IMR-90 (cell line): ENCODE data around the gene SLC1A1. TPM values are rescaled to one million over a fixed set of nuclear protein-coding genes. Genes with fewer than 3 reads are reported as not detected.

Experiments used
- ATAC-seq: fragments of 200-7000 bp; cut with Tn5 transposase; 2 replicates; pipeline ENCODE4 v1.9.1; 2020; ENCODE audit warnings: low read depth, mild to moderate bottlenecking, moderate library complexity
- BruUV-seq: library from RNA; stranded (reverse); fragments of 400-500 nt; replicated peaks from 2 replicates; lab custom pipeline; 2021; lab: Mats Ljungman, UMichigan
- CTCF ChIA-PET: fragments of 300-600 bp; formaldehyde crosslinking; extraction: SDS; loops from one replicate; lab custom pipeline; 2021; ENCODE audit warnings: antibody characterized with exemption; lab: Yijun Ruan, JAX
- POLR2A ChIA-PET: fragments of 300-600 bp; sonication (Branson Sonifier 250); formaldehyde crosslinking; loops from one replicate; lab custom pipeline; 2022; ENCODE audit warnings: antibody characterized with exemption; ENCODE audit not compliant: unreplicated experiment; lab: Charles Lee
- DNase-seq: peaks from one replicate; pipeline ENCODE4 v3.0.0; 2013
- H2AFZ ChIP-seq: replicated peaks from 2 replicates; pipeline ENCODE3; 2013; ENCODE audit warnings: low read length, mild to moderate bottlenecking; ENCODE audit not compliant: poor library complexity
- H2AK5ac ChIP-seq: 2 replicates; pipeline ENCODE4 v1.6.1; 2013; ENCODE audit warnings: low read depth, low read length, inconsistent platforms
- H2AK9ac ChIP-seq: replicated peaks from 2 replicates; pipeline ENCODE3; 2013; ENCODE audit warnings: mild to moderate bottlenecking, low read depth, low read length, moderate library complexity; ENCODE audit not compliant: poor library complexity
- H2BK120ac ChIP-seq: 2 replicates; pipeline ENCODE4 v1.6.1; 2013; ENCODE audit warnings: low read depth, low read length, inconsistent platforms
- H2BK15ac ChIP-seq: 3 replicates; pipeline ENCODE4 v1.6.1; 2013; ENCODE audit warnings: low read depth, low read length, inconsistent platforms
- H2BK20ac ChIP-seq: 2 replicates; pipeline ENCODE4 v1.6.1; 2013; ENCODE audit warnings: low read depth, mild to moderate bottlenecking, inconsistent platforms, low read length, moderate library complexity
- H2BK5ac ChIP-seq: 2 replicates; pipeline ENCODE4 v1.6.1; 2013; ENCODE audit warnings: mild to moderate bottlenecking, low read depth, low read length, inconsistent platforms; ENCODE audit not compliant: poor library complexity, severe bottlenecking
- H3K14ac ChIP-seq: replicated peaks from 2 replicates; pipeline ENCODE4 v1.6.1; 2013; ENCODE audit warnings: low read depth, low read length, inconsistent platforms
- H3K18ac ChIP-seq: 2 replicates; pipeline ENCODE4 v1.6.1; 2013; ENCODE audit warnings: low read depth, low read length, control low read depth
- H3K23ac ChIP-seq: 2 replicates; pipeline ENCODE4 v1.6.1; 2013; ENCODE audit warnings: low read depth, low read length, inconsistent platforms
- H3K27ac ChIP-seq: 2 replicates; pipeline ENCODE4 v1.5.1; 2013; ENCODE audit warnings: mild to moderate bottlenecking, control low read depth, low read length; ENCODE audit not compliant: insufficient read depth
- H3K27me3 ChIP-seq: 2 replicates; pipeline ENCODE4 v1.6.1; 2013; ENCODE audit warnings: low read length; ENCODE audit not compliant: control insufficient read depth, insufficient read depth
- H3K36me3 ChIP-seq: 2 replicates; pipeline ENCODE4 v1.6.1; 2013; ENCODE audit warnings: low read length, mixed read lengths; ENCODE audit not compliant: control insufficient read depth, insufficient read depth
- H3K4ac ChIP-seq: 2 replicates; pipeline ENCODE4 v1.6.1; 2013; ENCODE audit warnings: low read depth, low read length, inconsistent platforms
- H3K4me1 ChIP-seq: 2 replicates; pipeline ENCODE4 v1.6.1; 2013; ENCODE audit warnings: low read length, mixed read lengths; ENCODE audit not compliant: control insufficient read depth, insufficient read depth
- H3K4me2 ChIP-seq: 2 replicates; pipeline ENCODE4 v1.6.1; 2013; ENCODE audit warnings: low read depth, mild to moderate bottlenecking, control low read depth, low read length, moderate library complexity
- H3K4me3 ChIP-seq: 2 replicates; pipeline ENCODE4 v1.5.1; 2013; ENCODE audit warnings: low read depth, mild to moderate bottlenecking, control low read depth, low read length, moderate library complexity; ENCODE audit not compliant: insufficient read depth
- H3K56ac ChIP-seq: 2 replicates; pipeline ENCODE4 v1.6.1; 2013; ENCODE audit warnings: low read length, inconsistent platforms; ENCODE audit not compliant: insufficient read depth; ENCODE audit errors: extremely low read depth
- H3K79me1 ChIP-seq, 2 experiments: 2 replicates each; pipeline ENCODE4 v1.6.1; 2013; ENCODE audit warnings: low read length in 2 of 2, inconsistent platforms in 1 of 2, low read depth in 1 of 2
- H3K9ac ChIP-seq: 2 replicates; pipeline ENCODE4 v1.6.1; 2013; ENCODE audit warnings: low read depth, low read length, control low read depth
- H3K9me1 ChIP-seq: 2 replicates; pipeline ENCODE4 v1.6.1; 2013; ENCODE audit warnings: low read length, inconsistent platforms; ENCODE audit not compliant: insufficient read depth
- H3K9me3 ChIP-seq: 2 replicates; pipeline ENCODE4 v1.6.1; 2013; ENCODE audit warnings: low read length; ENCODE audit not compliant: control insufficient read depth, insufficient read depth
- H4K20me1 ChIP-seq: 2 replicates; pipeline ENCODE4 v1.6.1; 2013; ENCODE audit warnings: low read length, inconsistent platforms; ENCODE audit not compliant: insufficient read depth
- H4K5ac ChIP-seq: 2 replicates; pipeline ENCODE4 v1.6.1; 2013; ENCODE audit warnings: mild to moderate bottlenecking, low read depth, low read length, control low read depth
- H4K8ac ChIP-seq, 2 experiments: 2 replicates each; pipeline ENCODE4 v1.6.1; 2013; ENCODE audit warnings: low read depth in 2 of 2, low read length in 2 of 2, control low read depth in 1 of 2, inconsistent platforms in 1 of 2
- H4K91ac ChIP-seq: 2 replicates; pipeline ENCODE4 v1.6.1; 2013; ENCODE audit warnings: low read depth, low read length, inconsistent platforms; ENCODE audit not compliant: insufficient read depth
- BHLHE40 ChIP-seq: fragments of 150-350 bp; IDR thresholded peaks from 2 replicates; pipeline ENCODE4 v1.6.1; 2016; ENCODE audit warnings: mild to moderate bottlenecking, low read depth, low read length
- CEBPB ChIP-seq: IDR thresholded peaks from 2 replicates; pipeline ENCODE4 v1.6.1; 2012; ENCODE audit warnings: low read depth, low read length, improper control_type of control experiment
- CHD1 ChIP-seq: IDR thresholded peaks from 2 replicates; pipeline ENCODE4 v1.6.1; 2012; ENCODE audit warnings: low read depth, low read length, improper control_type of control experiment
- FOS ChIP-seq: fragments of 150-350 bp; IDR thresholded peaks from 2 replicates; pipeline ENCODE4 v1.6.1; 2016; ENCODE audit warnings: low read depth, low read length
- MAFK ChIP-seq: IDR thresholded peaks from 2 replicates; pipeline ENCODE4 v1.6.1; 2012; ENCODE audit warnings: low read depth, low read length, improper control_type of control experiment
- MAZ ChIP-seq: IDR thresholded peaks from 2 replicates; pipeline ENCODE4 v1.6.1; 2012; ENCODE audit warnings: low read depth, mild to moderate bottlenecking, low read length, improper control_type of control experiment, moderate library complexity, borderline replicate concordance
- MXI1 ChIP-seq: IDR thresholded peaks from 2 replicates; pipeline ENCODE4 v1.6.1; 2012; ENCODE audit warnings: low read depth, mild to moderate bottlenecking, low read length, moderate library complexity, borderline replicate concordance
- NFE2L2 ChIP-seq: fragments of 150-350 bp; IDR thresholded peaks from 2 replicates; pipeline ENCODE4 v1.6.1; 2016; ENCODE audit warnings: low read depth, mild to moderate bottlenecking, low read length
- POLR2A ChIP-seq: IDR thresholded peaks from 2 replicates; pipeline ENCODE4 v1.6.1; 2012; ENCODE audit warnings: mild to moderate bottlenecking, low read depth, low read length
- RAD21 ChIP-seq: IDR thresholded peaks from 2 replicates; pipeline ENCODE4 v1.6.1; 2012; ENCODE audit warnings: low read length, improper control_type of control experiment
- RCOR1 ChIP-seq: IDR thresholded peaks from 2 replicates; pipeline ENCODE4 v1.6.1; 2012; ENCODE audit warnings: mild to moderate bottlenecking, low read length, improper control_type of control experiment; ENCODE audit not compliant: insufficient replicate concordance
- RFX5 ChIP-seq: IDR thresholded peaks from 2 replicates; pipeline ENCODE4 v1.8.0; 2012; ENCODE audit warnings: low read depth, mild to moderate bottlenecking, low read length, moderate library complexity
- SMC3 ChIP-seq: fragments of 150-350 bp; IDR thresholded peaks from 2 replicates; pipeline ENCODE4 v1.6.1; 2016; ENCODE audit warnings: low read depth, mild to moderate bottlenecking, antibody characterized with exemption, low read length, moderate library complexity
- WGBS, 2 experiments: methylation state at CpG; one replicate each; pipeline versions ENCODE4 v1.1.5 to v1.1.7; 2013; ENCODE audit warnings: missing lambda C conversion rate in 2 of 2; ENCODE audit not compliant: insufficient read length in 1 of 2; ENCODE audit errors: extremely low coverage in 2 of 2; 5-methylcytosine and 5-hydroxymethylcytosine counted together
- dilution Hi-C: fragments of 300-500 bp; cut with HindIII; formaldehyde crosslinking; loops from one replicate; pipeline ENCODE4 v1.14.3; 2018; ENCODE audit warnings: low sequenced_read_pairs; ENCODE audit not compliant: unreplicated experiment
- in situ Hi-C: fragments of 300-500 bp; cut with MboI; formaldehyde crosslinking; loops from 3 replicates; pipeline ENCODE4 v1.14.3; 2019; ENCODE audit warnings: low sequenced_read_pairs, inconsistent platforms, mixed read lengths
- intact Hi-C: fragments of 100-400 bp; cut with micrococcal nuclease; formaldehyde crosslinking; loops from 2 replicates; pipeline ENCODE4 v1.10.0; 2022
- polyA plus RNA-seq, 3 experiments: library from polyadenylated mRNA; depleted of rRNA; stranded (reverse); fragments of >200 nt; gene quantifications; 2 replicates each; pipeline ENCODE4 v1.2.3, GENCODE V29; 2012; ENCODE audit warnings: low replicate concordance in 1 of 3
- total RNA-seq: library from RNA; depleted of rRNA; stranded (reverse); fragments of >200 nt; gene quantifications from 2 replicates; pipeline ENCODE4 v1.2.3, GENCODE V29; 2012
- TF ChIP-seq, protein P1 (sequence below): fragments of 150-350 bp; IDR thresholded peaks from 2 replicates; pipeline ENCODE4 v1.6.1; 2016; ENCODE audit warnings: low read depth, mild to moderate bottlenecking, low read length, moderate library complexity, borderline replicate concordance
- TF ChIP-seq, protein P2 (sequence below): conservative IDR thresholded peaks from 2 replicates; pipeline ENCODE4 v1.5.1; 2012; ENCODE audit warnings: mild to moderate bottlenecking, low read depth, low read length, improper control_type of control experiment
- TF ChIP-seq, protein P3 (sequence below): fragments of 150-350 bp; IDR thresholded peaks from 2 replicates; pipeline ENCODE4 v1.6.1; 2017; ENCODE audit warnings: mild to moderate bottlenecking, antibody characterized with exemption, low read length, low read depth

Gene SLC1A1
- total and polyA plus RNA-seq, 2 of the 4 experiments (the other 2 are of a cell fraction): 2.2 to 4.1 TPM

DNA sequence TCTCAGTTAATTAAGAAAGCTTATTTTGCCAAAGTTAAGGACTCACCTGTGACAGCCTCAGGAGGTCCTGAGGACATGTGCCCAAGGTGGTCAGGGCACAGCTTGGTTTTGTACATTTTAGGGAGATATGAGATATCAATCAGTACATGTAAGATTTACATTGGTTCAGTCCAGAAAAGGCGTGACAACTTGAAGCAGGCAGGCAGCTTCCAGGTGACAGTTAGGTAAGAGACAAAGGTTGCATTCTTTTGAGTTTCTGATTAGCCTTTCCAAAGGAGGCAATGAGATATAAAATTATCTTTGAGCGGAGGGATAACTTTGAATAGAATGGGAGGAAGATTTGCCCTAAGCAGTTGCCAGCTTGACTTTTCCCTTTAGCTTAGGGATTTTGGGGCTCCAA lies 47.8 kb downstream of the SLC1A1 start:
- intact Hi-C loops: no loop called here
- Histone ChIP-seq H3K9me3 (peaks cover 4% of the 10 kb centered on the region; the same call in 1 of the 2 replicates), H3K4me1 (no peaks in the 10 kb centered on the region), H3K9me1 (no peaks in the 10 kb centered on the region), H2AK5ac (no peak overlapping the region), H2BK15ac (no peak overlapping the region), H2BK120ac (no peak overlapping the region), H4K8ac (no peak overlapping the region), H3K36me3 (no peaks in the 10 kb centered on the region), H3K4me3 (no peak overlapping the region), H2AK9ac (no peak overlapping the region), H3K79me1 (no peaks in the 10 kb centered on the region), H3K27me3 (no peaks in the 10 kb centered on the region), H3K23ac (no peak overlapping the region), H3K18ac (no peak overlapping the region), H3K56ac (no peak overlapping the region), H4K20me1 (no peaks in the 10 kb centered on the region), H3K27ac (no peak overlapping the region), H2AFZ (no peak overlapping the region), H4K5ac (no peak overlapping the region), H4K91ac (no peak overlapping the region), H3K4ac (no peak overlapping the region), H3K14ac (no peak overlapping the region), H2BK20ac (no peak overlapping the region), H3K4me2 (no peak overlapping the region), H2BK5ac (no peak overlapping the region), H3K9ac (no peak overlapping the region)
- ChIA-PET POLR2A (no interaction called here), CTCF (interaction anchor here (0.6 kb wide), 1 partner anchor 1664 kb away, joined by 3 read pairs; no protein-coding TSS in a partner anchor)
- DNase-seq: no peak
- TF ChIP-seq SMC3 (no peak), POLR2A (no peak), CHD1 (no peak), MAZ (no peak), RFX5 (no peak), RAD21 (no peak), RCOR1 (no peak), MXI1 (no peak), NFE2L2 (no peak), BHLHE40 (no peak), MAFK (no peak), CEBPB (no peak), FOS (no peak)
- TF ChIP-seq, protein P1, sequence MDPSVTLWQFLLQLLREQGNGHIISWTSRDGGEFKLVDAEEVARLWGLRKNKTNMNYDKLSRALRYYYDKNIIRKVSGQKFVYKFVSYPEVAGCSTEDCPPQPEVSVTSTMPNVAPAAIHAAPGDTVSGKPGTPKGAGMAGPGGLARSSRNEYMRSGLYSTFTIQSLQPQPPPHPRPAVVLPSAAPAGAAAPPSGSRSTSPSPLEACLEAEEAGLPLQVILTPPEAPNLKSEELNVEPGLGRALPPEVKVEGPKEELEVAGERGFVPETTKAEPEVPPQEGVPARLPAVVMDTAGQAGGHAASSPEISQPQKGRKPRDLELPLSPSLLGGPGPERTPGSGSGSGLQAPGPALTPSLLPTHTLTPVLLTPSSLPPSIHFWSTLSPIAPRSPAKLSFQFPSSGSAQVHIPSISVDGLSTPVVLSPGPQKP: no peak
- TF ChIP-seq, protein P2, sequence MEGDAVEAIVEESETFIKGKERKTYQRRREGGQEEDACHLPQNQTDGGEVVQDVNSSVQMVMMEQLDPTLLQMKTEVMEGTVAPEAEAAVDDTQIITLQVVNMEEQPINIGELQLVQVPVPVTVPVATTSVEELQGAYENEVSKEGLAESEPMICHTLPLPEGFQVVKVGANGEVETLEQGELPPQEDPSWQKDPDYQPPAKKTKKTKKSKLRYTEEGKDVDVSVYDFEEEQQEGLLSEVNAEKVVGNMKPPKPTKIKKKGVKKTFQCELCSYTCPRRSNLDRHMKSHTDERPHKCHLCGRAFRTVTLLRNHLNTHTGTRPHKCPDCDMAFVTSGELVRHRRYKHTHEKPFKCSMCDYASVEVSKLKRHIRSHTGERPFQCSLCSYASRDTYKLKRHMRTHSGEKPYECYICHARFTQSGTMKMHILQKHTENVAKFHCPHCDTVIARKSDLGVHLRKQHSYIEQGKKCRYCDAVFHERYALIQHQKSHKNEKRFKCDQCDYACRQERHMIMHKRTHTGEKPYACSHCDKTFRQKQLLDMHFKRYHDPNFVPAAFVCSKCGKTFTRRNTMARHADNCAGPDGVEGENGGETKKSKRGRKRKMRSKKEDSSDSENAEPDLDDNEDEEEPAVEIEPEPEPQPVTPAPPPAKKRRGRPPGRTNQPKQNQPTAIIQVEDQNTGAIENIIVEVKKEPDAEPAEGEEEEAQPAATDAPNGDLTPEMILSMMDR: no peak
- TF ChIP-seq, protein P3, sequence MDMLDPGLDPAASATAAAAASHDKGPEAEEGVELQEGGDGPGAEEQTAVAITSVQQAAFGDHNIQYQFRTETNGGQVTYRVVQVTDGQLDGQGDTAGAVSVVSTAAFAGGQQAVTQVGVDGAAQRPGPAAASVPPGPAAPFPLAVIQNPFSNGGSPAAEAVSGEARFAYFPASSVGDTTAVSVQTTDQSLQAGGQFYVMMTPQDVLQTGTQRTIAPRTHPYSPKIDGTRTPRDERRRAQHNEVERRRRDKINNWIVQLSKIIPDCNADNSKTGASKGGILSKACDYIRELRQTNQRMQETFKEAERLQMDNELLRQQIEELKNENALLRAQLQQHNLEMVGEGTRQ: no peak
- in situ Hi-C loops: no loop called here
- WGBS, 2 experiments: no CpG with 5 or more reads among the region's 2 CpGs
- BruUV-seq: no TSS peak
- dilution Hi-C loops: no loop called here
- ATAC-seq: no peak
